Measurements from ENCODE around the gene LRRC52. TPM values are rescaled to one million over a fixed set of nuclear protein-coding genes. Genes with fewer than 3 reads are reported as not detected.

The LRRC52 gene
- total and polyA plus RNA-seq, 2 of the 8 experiments (the other 6 are each of a cell fraction or from before 2014, with no cell fraction given): 0.05 TPM; not detected in 1

- no peak for TF ChIP-seq CTCF (IDR thresholded peaks at IDR 0.05; ENCODE audit: control extremely low read depth in 1 of 3, insufficient read depth in 1 of 3, low read depth in 1 of 3, low read length in 3 of 3)
- TF ChIP-seq BRCA1 (IDR thresholded peaks at IDR 0.05; ENCODE audit: low read depth, low read length): no peak
- TF ChIP-seq SAP30 (IDR thresholded peaks at IDR 0.05; ENCODE audit: insufficient read depth, insufficient replicate concordance, low read length): no peak
- no peak for TF ChIP-seq CBX5 (IDR thresholded peaks at IDR 0.05; ENCODE audit: low read depth, low read length)
Measured at GRCh38 chr1:165543532-165544438, at the start of gene LRRC52 (continued).
